Spleen (tissue), 11 donors: Measurements from ENCODE around the gene SV2B. TPM values are rescaled to one million over a fixed set of nuclear protein-coding genes. Genes with fewer than 3 reads are reported as not detected.

Source experiments
- DNase-seq: peaks from one replicate; pipeline ENCODE4 v3.0.0-alpha.2; 2020
- H3K27ac ChIP-seq, 8 donors: fragments of 200-600 bp; sonication (generic) in 7 of 8; 1 replicate in 4 of 8; 2 replicates in 4 of 8; pipeline versions ENCODE4 v1.5.0 to v1.8.0; 2016 to 2021; ENCODE audit warnings: inconsistent platforms in 4 of 8, mild to moderate bottlenecking in 4 of 8, moderate library complexity in 1 of 8
- H3K27me3 ChIP-seq, 7 donors: fragments of 200-600 bp; sonication (generic) in 6 of 7; replicated peaks in 1 of 7; 1 replicate in 4 of 7; 2 replicates in 3 of 7; pipeline versions ENCODE4 v1.5.0 to v1.8.0; 2016 to 2021; ENCODE audit warnings: inconsistent platforms in 3 of 7, mild to moderate bottlenecking in 1 of 7
- H3K36me3 ChIP-seq, 6 donors: fragments of 200-600 bp; sonication (generic) in 5 of 6; 1 replicate in 4 of 6; 2 replicates in 2 of 6; pipeline versions ENCODE4 v1.5.0 to v1.8.0; 2016 to 2021; ENCODE audit warnings: inconsistent platforms in 2 of 6
- H3K4me1 ChIP-seq, 6 donors: fragments of 200-600 bp; sonication (generic) in 5 of 6; 1 replicate in 3 of 6; 2 replicates in 3 of 6; pipeline versions ENCODE4 v1.5.0 to v1.8.0; 2016 to 2021; ENCODE audit warnings: inconsistent platforms in 3 of 6
- H3K4me3 ChIP-seq, 8 donors: fragments of 200-600 bp; sonication (generic) in 7 of 8; 1 replicate in 4 of 8; 2 replicates in 4 of 8; pipeline versions ENCODE4 v1.5.0 to v1.8.0; 2016 to 2021; ENCODE audit warnings: inconsistent platforms in 4 of 8, mild to moderate bottlenecking in 4 of 8, moderate library complexity in 2 of 8
- H3K9me3 ChIP-seq, 8 donors: fragments of 200-600 bp; sonication (generic) in 7 of 8; 1 replicate in 4 of 8; 2 replicates in 4 of 8; pipeline versions ENCODE4 v1.5.0 to v1.8.0; 2016 to 2021; ENCODE audit warnings: inconsistent platforms in 4 of 8
- CTCF ChIP-seq, 11 experiments: fragments of 200-600 bp in 7 of 11; fragments of 450-650 bp in 4 of 11; sonication (generic) in 4 of 11; IDR thresholded peaks in 8 of 11; conservative IDR thresholded peaks in 3 of 11; 1 replicate in 7 of 11; 2 replicates in 4 of 11; pipeline versions ENCODE4 v1.4.0 to v1.8.0; 2016 to 2021; ENCODE audit warnings: antibody characterized with exemption in 11 of 11, inconsistent platforms in 4 of 11, mild to moderate bottlenecking in 1 of 11
- POLR2A ChIP-seq, 3 donors: fragments of 450-650 bp; IDR thresholded peaks; one replicate each; pipeline ENCODE4 v1.5.1; 2017; ENCODE audit warnings: antibody characterized with exemption in 3 of 3, mild to moderate bottlenecking in 1 of 3
- POLR2AphosphoS5 ChIP-seq, 3 donors: sonication (generic); formaldehyde crosslinking; IDR thresholded peaks; one replicate each; pipeline ENCODE4 v1.5.1; 2017; ENCODE audit warnings: antibody characterized with exemption in 3 of 3
- WGBS, 5 donors: extraction: QIAGEN DNeasy Blood & Tissue Kit in 3 of 5; methylation state at CpG; one replicate each; pipeline versions ENCODE4 v1.1.5 to v1.1.7; 2013 to 2018; 5-methylcytosine and 5-hydroxymethylcytosine counted together
- intact Hi-C: fragments of 100-400 bp; cut with DNase I; formaldehyde crosslinking; loops from one replicate; pipeline ENCODE4 v1.15.0; 2023; ENCODE audit warnings: low total_unique reads
- polyA plus RNA-seq, 3 donors: library from polyadenylated mRNA; stranded (reverse); fragments of 200-250 nt; gene quantifications; one replicate each; pipeline ENCODE4 v1.2.1, GENCODE V29; 2013
- total RNA-seq, 7 donors: library from RNA; depleted of rRNA in 3 of 7; stranded (reverse); fragments of >200 nt in 3 of 7; fragmentation: NEBNext Ultra II Directional in 4 of 7; extraction: Animal tissue kit (Norgen Biotek cat#: 25700) in 4 of 7; gene quantifications; one replicate each; pipeline versions ENCODE4 v1.1.0 to v1.2.1, GENCODE V29; 2016 to 2021
- donor health status: healthy with polysubstance abuse.
- donor health status: DM: no; HTN: no; CAD: no; lungs with moderate emphysema.
- donor health status: DM: no; HTN: no; CAD: no.
- donor health status: Bipolar disorder and iron deficiency.
- donor health status: healthy.
- donor health status: DM: no; HTN: no; CAD: no.
- donor health status: DM: yes; HTN: yes; CAD: no.

The SV2B gene
- total and polyA plus RNA-seq, 10 donors = 0.07 to 1.2 (median 0.48) TPM

- intact Hi-C loops = no loop called here
- Histone ChIP-seq H3K27me3 (peaks cover 0 to 37% (median 0%) of the 10 kb centered on the region in 7 donors), H3K27ac (no peak overlapping the region), H3K4me1 (no peaks in the 10 kb centered on the region), H3K36me3 (no peaks in the 10 kb centered on the region), H3K9me3 (peaks cover 0 to 7% (median 0%) of the 10 kb centered on the region in 8 donors), H3K4me3 (no peak overlapping the region)
- TF ChIP-seq POLR2A (IDR thresholded peaks at IDR 0.05) = no peak
- no peak for TF ChIP-seq POLR2AphosphoS5 (IDR thresholded peaks at IDR 0.05)
- no peak for TF ChIP-seq CTCF (IDR thresholded peaks at IDR 0.05 in 8 of 11, conservative IDR thresholded peaks at IDR 0.05 in 3 of 11)
- DNase-seq = no peak
- 83 to 85% (median 84%) methylated on average over 6 of the region's 6 CpGs for WGBS, 5 donors
Measured at GRCh38 chr15:91231703-91232102, 131.6 kb downstream of the SV2B start.

GRCh38 chr15:91234759-91235158 lies 134.7 kb downstream of the SV2B start:
- H3K27ac ChIP-seq = no peak overlapping the region
- no peak for DNase-seq
- peaks cover 0 to 48% (median 4%) of the 10 kb centered on the region in 7 donors for H3K27me3 ChIP-seq
- 55 to 79% (median 67%) methylated on average over 2 of the region's 2 CpGs for WGBS, 5 donors
- intact Hi-C loops = no loop called here
- no peak overlapping the region for H3K4me3 ChIP-seq
- no peaks in the 10 kb centered on the region for H3K4me1 ChIP-seq
- no peaks in the 10 kb centered on the region for H3K36me3 ChIP-seq
- no peak for TF ChIP-seq CTCF (IDR thresholded peaks at IDR 0.05 in 8 of 11, conservative IDR thresholded peaks at IDR 0.05 in 3 of 11)
- TF ChIP-seq POLR2AphosphoS5 (IDR thresholded peaks at IDR 0.05) = no peak
- TF ChIP-seq POLR2A (IDR thresholded peaks at IDR 0.05) = no peak
- peaks cover 0 to 7% (median 0%) of the 10 kb centered on the region in 8 donors for H3K9me3 ChIP-seq

- H3K27ac ChIP-seq = no peak overlapping the region
- H3K4me3 ChIP-seq = no peak overlapping the region
- WGBS, 5 donors = 57 to 82% (median 75%) methylated on average over 3 of the region's 3 CpGs
- H3K4me1 ChIP-seq = no peaks in the 10 kb centered on the region
- peaks cover 0 to 7% (median 0%) of the 10 kb centered on the region in 8 donors for H3K9me3 ChIP-seq
- H3K36me3 ChIP-seq = no peaks in the 10 kb centered on the region
- no peak for DNase-seq
- TF ChIP-seq CTCF (IDR thresholded peaks at IDR 0.05 in 8 of 11, conservative IDR thresholded peaks at IDR 0.05 in 3 of 11) (no peak), POLR2A (IDR thresholded peaks at IDR 0.05) (no peak), POLR2AphosphoS5 (IDR thresholded peaks at IDR 0.05) (no peak)
- intact Hi-C loops = no loop called here
- peaks cover 0 to 47% (median 4%) of the 10 kb centered on the region in 7 donors for H3K27me3 ChIP-seq
Measured at GRCh38 chr15:91235376-91235775, 135.3 kb downstream of the SV2B start.

- TF ChIP-seq CTCF (IDR thresholded peaks at IDR 0.05 in 8 of 11, conservative IDR thresholded peaks at IDR 0.05 in 3 of 11) = no peak
- no peak for TF ChIP-seq POLR2AphosphoS5 (IDR thresholded peaks at IDR 0.05)
- no peak for TF ChIP-seq POLR2A (IDR thresholded peaks at IDR 0.05)
- H3K4me3 ChIP-seq = no peak overlapping the region
- no peaks in the 10 kb centered on the region for H3K36me3 ChIP-seq
- DNase-seq = no peak
- 52 to 78% (median 54%) methylated on average over 5 of the region's 5 CpGs for WGBS, 5 donors
- peaks cover 0 to 60% (median 4%) of the 10 kb centered on the region in 7 donors for H3K27me3 ChIP-seq
- peaks cover 0 to 7% (median 0%) of the 10 kb centered on the region in 8 donors for H3K9me3 ChIP-seq
- peak overlapping the region in 3 of 8 donors; percentile 21 to 50 (median 23) for H3K27ac ChIP-seq
- intact Hi-C loops = no loop called here
- H3K4me1 ChIP-seq = no peaks in the 10 kb centered on the region
Measured at GRCh38 chr15:91237445-91237844, 137.4 kb downstream of the SV2B start.
